Stimulated activated CD4-positive, alpha-beta T cell treated with anti-CD3 and anti-CD28 coated beads, Interleukin-1b, Interleukin-23, amount 100 ng/mL, for 24 hours (primary cell): Measurements from ENCODE around the gene ZFAND6.
"Not testable (repeated sequence)": the region's sequence is repeated elsewhere in the genome, so short reads cannot be mapped to it uniquely, and the experiment has no call there.

Experiments
- DNase-seq, 4 experiments: peaks; one replicate each; pipeline ENCODE4 v3.0.0-alpha.2; 2020; ENCODE audit warnings: low read depth in 4 of 4, low spot score in 1 of 4

The ZFAND6 gene

GRCh38 chr15:80141916-80142598, 82.6 kb downstream of the ZFAND6 start:
- DNase-seq, result no peak

GRCh38 chr15:80142646-80143045, 83.2 kb downstream of the ZFAND6 start:
- DNase-seq, result no peak

GRCh38 chr15:80151148-80151547, 91.7 kb downstream of the ZFAND6 start:
- DNase-seq, result no peak

GRCh38 chr15:80151576-80151975, 92.1 kb downstream of the ZFAND6 start:
- DNase-seq, result no peak

GRCh38 chr15:80152180-80152895, 92.9 kb downstream of the ZFAND6 start:
- peak; percentile 69 to 92 (median 88) for DNase-seq

- DNase-seq, result peak in 2 of 4 experiments; percentile 4 to 18
Measured at GRCh38 chr15:80152896-80153876, 93.7 kb downstream of the ZFAND6 start, which contains the start of gene FAH. Gene FAH, plus strand, starts transcription at chr15:80152999. Its CDS starts 56 bp downstream, at chr15:80153055.

GRCh38 chr15:80153900-80154299, 94.4 kb downstream of the ZFAND6 start:
- DNase-seq, result no peak

- no peak for DNase-seq
Measured at GRCh38 chr15:80154336-80154735, 94.9 kb downstream of the ZFAND6 start.

- no peak for DNase-seq
Measured at GRCh38 chr15:80155001-80155377, 95.5 kb downstream of the ZFAND6 start.

- not testable (repeated sequence) for DNase-seq
Measured at GRCh38 chr15:80155378-80156175, 96.1 kb downstream of the ZFAND6 start.

- DNase-seq, result no peak
Measured at GRCh38 chr15:80156176-80156720, 96.8 kb downstream of the ZFAND6 start.

- DNase-seq, result no peak
Measured at GRCh38 chr15:80157215-80157614, 97.7 kb downstream of the ZFAND6 start.

GRCh38 chr15:80159301-80159700, 99.8 kb downstream of the ZFAND6 start:
- DNase-seq, result no peak

- no peak for DNase-seq
Measured at GRCh38 chr15:80159811-80160569, 100.5 kb downstream of the ZFAND6 start.

- peak in 1 of 4 experiments; percentile 15 for DNase-seq
Measured at GRCh38 chr15:80160570-80161156, 101.2 kb downstream of the ZFAND6 start.

- no peak for DNase-seq
Measured at GRCh38 chr15:80161468-80162016, 102.1 kb downstream of the ZFAND6 start.

- DNase-seq, result no peak
Measured at GRCh38 chr15:80162059-80162554, 102.6 kb downstream of the ZFAND6 start.

- no peak for DNase-seq
Measured at GRCh38 chr15:80163217-80163616, 103.7 kb downstream of the ZFAND6 start.

GRCh38 chr15:80163897-80164296, 104.4 kb downstream of the ZFAND6 start:
- DNase-seq, result no peak
